ENCODE results near the gene NBEAL2. TPM values are rescaled to one million over a fixed set of nuclear protein-coding genes. Genes with fewer than 3 reads are reported as not detected.

Gene NBEAL2
- total RNA-seq, 1 experiment from 2014 or later: 80.0 TPM

DNA sequence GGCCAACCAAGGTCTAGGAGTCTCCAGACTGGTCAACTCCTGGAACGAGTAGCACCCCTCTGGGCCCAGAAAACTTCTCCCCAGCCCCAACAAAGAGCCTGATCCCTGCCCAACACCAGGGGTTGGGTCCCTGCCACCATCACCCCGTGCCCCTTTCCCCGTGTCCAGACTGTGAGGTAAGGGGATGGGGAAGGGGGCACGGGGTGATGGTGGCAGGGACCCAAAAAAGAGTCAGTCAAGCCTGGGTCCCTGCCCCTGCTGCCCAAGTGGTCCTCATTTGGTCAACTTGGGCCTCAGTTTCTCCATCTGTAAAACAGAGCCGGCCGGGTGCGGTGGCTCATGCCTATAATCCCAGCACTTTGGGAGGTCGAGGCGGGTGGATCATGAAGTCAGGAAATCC is 1.1 kb upstream of the NBEAL2 start (continued):
- TF ChIP-seq ZNF138 (CRISPR knock-in tag; conservative IDR thresholded peaks at IDR 0.05) (no peak), EMX1 (CRISPR knock-in tag; IDR thresholded peaks at IDR 0.05) (no peak), ZNF671 (CRISPR knock-in tag; IDR thresholded peaks at IDR 0.05) (no peak), OVOL2 (CRISPR knock-in tag; IDR thresholded peaks at IDR 0.05; ENCODE audit: borderline replicate concordance) (no peak), CREB1 (CRISPR knock-in tag; IDR thresholded peaks at IDR 0.05) (no peak), ZNF317 (CRISPR knock-in tag; IDR thresholded peaks at IDR 0.05; ENCODE audit: borderline replicate concordance, low read depth) (no peak)

- 0 out of 2 replicates have a peak, but pooled peaks have one; percentile 3 for TF ChIP-seq FOXP1 (CRISPR knock-in tag; IDR thresholded peaks at IDR 0.05; ENCODE audit: borderline replicate concordance)
- TF ChIP-seq ZSCAN18 (CRISPR knock-in tag; IDR thresholded peaks at IDR 0.05): no peak
- TF ChIP-seq CREM (CRISPR knock-in tag; IDR thresholded peaks at IDR 0.05): 0 out of 2 replicates have a peak, but pooled peaks have one; percentile 4
- TF ChIP-seq, protein P1, sequence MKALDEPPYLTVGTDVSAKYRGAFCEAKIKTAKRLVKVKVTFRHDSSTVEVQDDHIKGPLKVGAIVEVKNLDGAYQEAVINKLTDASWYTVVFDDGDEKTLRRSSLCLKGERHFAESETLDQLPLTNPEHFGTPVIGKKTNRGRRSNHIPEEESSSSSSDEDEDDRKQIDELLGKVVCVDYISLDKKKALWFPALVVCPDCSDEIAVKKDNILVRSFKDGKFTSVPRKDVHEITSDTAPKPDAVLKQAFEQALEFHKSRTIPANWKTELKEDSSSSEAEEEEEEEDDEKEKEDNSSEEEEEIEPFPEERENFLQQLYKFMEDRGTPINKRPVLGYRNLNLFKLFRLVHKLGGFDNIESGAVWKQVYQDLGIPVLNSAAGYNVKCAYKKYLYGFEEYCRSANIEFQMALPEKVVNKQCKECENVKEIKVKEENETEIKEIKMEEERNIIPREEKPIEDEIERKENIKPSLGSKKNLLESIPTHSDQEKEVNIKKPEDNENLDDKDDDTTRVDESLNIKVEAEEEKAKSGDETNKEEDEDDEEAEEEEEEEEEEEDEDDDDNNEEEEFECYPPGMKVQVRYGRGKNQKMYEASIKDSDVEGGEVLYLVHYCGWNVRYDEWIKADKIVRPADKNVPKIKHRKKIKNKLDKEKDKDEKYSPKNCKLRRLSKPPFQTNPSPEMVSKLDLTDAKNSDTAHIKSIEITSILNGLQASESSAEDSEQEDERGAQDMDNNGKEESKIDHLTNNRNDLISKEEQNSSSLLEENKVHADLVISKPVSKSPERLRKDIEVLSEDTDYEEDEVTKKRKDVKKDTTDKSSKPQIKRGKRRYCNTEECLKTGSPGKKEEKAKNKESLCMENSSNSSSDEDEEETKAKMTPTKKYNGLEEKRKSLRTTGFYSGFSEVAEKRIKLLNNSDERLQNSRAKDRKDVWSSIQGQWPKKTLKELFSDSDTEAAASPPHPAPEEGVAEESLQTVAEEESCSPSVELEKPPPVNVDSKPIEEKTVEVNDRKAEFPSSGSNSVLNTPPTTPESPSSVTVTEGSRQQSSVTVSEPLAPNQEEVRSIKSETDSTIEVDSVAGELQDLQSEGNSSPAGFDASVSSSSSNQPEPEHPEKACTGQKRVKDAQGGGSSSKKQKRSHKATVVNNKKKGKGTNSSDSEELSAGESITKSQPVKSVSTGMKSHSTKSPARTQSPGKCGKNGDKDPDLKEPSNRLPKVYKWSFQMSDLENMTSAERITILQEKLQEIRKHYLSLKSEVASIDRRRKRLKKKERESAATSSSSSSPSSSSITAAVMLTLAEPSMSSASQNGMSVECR (CRISPR knock-in tag; IDR thresholded peaks at IDR 0.05; ENCODE audit: borderline replicate concordance): 0 out of 2 replicates have a peak, but pooled peaks have one; percentile 37
- no peak for TF ChIP-seq ZBTB43 (CRISPR knock-in tag; IDR thresholded peaks at IDR 0.05)
- TF ChIP-seq CBFB (CRISPR knock-in tag; IDR thresholded peaks at IDR 0.05; ENCODE audit: low read depth): no peak
- Mint-ChIP-seq H3K4me1 (peaks cover 29% of the 10 kb centered on the region), H3K36me3 (0 out of 2 replicates have a peak, but pooled peaks cover 2% of the 10 kb centered on the region), H3K27me3 (ENCODE audit: low read depth) (peaks cover 5% of the 10 kb centered on the region), H3K4me3 (peak overlapping the region; percentile 78), H3K9me3 (no peaks in the 10 kb centered on the region), H3K27ac (no peak overlapping the region)
- no peak for DNase-seq (ENCODE audit: low spot score)
- POLR2A ChIA-PET: interaction anchor here (0.6 to 2.0 kb wide), 3 partner anchors 13 to 29 kb away, joined by 3 to 9 read pairs (median 3); no protein-coding TSS in a partner anchor
- peak; percentile 0; the same call in 1 of the 2 replicates for ATAC-seq
- CTCF ChIA-PET: interaction anchor here (1.0 to 4.2 kb wide), 8 partner anchors 19 to 401 kb away, joined by 3 to 35 read pairs (median 4); partner anchors contain the start of gene PTPN23
These were observed 562 bp downstream of the NBEAL2 start for GRCh38 chr3:46979958-46980497.

- H3K36me3 Mint-ChIP-seq: no peaks in the 10 kb centered on the region
- H3K9me3 Mint-ChIP-seq: no peaks in the 10 kb centered on the region
- peak overlapping the region; percentile 51 for H3K4me3 Mint-ChIP-seq
- CTCF ChIA-PET: interaction anchor here (1.0 to 4.2 kb wide), 14 partner anchors 11 to 389 kb away, joined by 3 to 35 read pairs (median 4); partner anchors contain the start of gene SETD2
- DNase-seq (ENCODE audit: low spot score): peak; percentile 64
- peaks cover 36% of the 10 kb centered on the region for H3K4me1 Mint-ChIP-seq
- peaks cover 5% of the 10 kb centered on the region for H3K27me3 Mint-ChIP-seq (ENCODE audit: low read depth)
- peak; percentile 8 for ATAC-seq
- POLR2A ChIA-PET: interaction anchor here (1.0 to 1.7 kb wide), 4 partner anchors 10 to 399 kb away, joined by 3 to 4 read pairs (median 3); partner anchors contain the start of gene PTPN23
- no peak overlapping the region for H3K27ac Mint-ChIP-seq
- TF ChIP-seq, protein P1 (CRISPR knock-in tag; IDR thresholded peaks at IDR 0.05; ENCODE audit: borderline replicate concordance): no peak
- TF ChIP-seq FOXP1 (CRISPR knock-in tag; IDR thresholded peaks at IDR 0.05; ENCODE audit: borderline replicate concordance): peak; percentile 50; the same call in 1 of the 2 replicates
- no peak for TF ChIP-seq OVOL2 (CRISPR knock-in tag; IDR thresholded peaks at IDR 0.05; ENCODE audit: borderline replicate concordance)
- TF ChIP-seq ZNF512 (CRISPR knock-in tag; IDR thresholded peaks at IDR 0.05; ENCODE audit: borderline replicate concordance): no peak
These were observed 2.5 kb downstream of the NBEAL2 start for GRCh38 chr3:46981932-46982471.

Measured in WTC11 (cell line).